ENCODE measurements around the gene CHEK1. TPM values are rescaled to one million over a fixed set of nuclear protein-coding genes. Genes with fewer than 3 reads are reported as not detected.

Gene CHEK1
- total RNA-seq, 2 donors from 2014 or later = 15.6 to 44.6 TPM

- H3K4me1 ChIP-seq = no peaks in the 10 kb centered on the region
- no peak overlapping the region for H3K27ac ChIP-seq
- no peaks in the 10 kb centered on the region for H3K27me3 ChIP-seq
- no peak overlapping the region for H3K4me3 ChIP-seq
- DNase-seq = no peak
- intact Hi-C loops (cut with DNase I) = no loop called here
- no peaks in the 10 kb centered on the region for H3K9me3 ChIP-seq
- TF ChIP-seq CTCF (IDR thresholded peaks at IDR 0.05) = no peak
- H3K9ac ChIP-seq (ENCODE audit: low read depth in 2 of 2, low read length in 2 of 2) = no peak overlapping the region
- H3K36me3 ChIP-seq = no peaks in the 10 kb centered on the region
Measured at GRCh38 chr11:125645871-125646270, 20.9 kb downstream of the CHEK1 start.

GRCh38 chr11:125649465-125650166 is 24.7 kb downstream of the CHEK1 start:
- DNase-seq = no peak
- Histone ChIP-seq H3K9ac (ENCODE audit: low read depth in 2 of 2, low read length in 2 of 2) (no peak overlapping the region), H3K36me3 (no peaks in the 10 kb centered on the region), H3K9me3 (no peaks in the 10 kb centered on the region), H3K4me1 (no peaks in the 10 kb centered on the region), H3K27me3 (no peaks in the 10 kb centered on the region), H3K4me3 (no peak overlapping the region), H3K27ac (no peak overlapping the region)
- TF ChIP-seq CTCF (IDR thresholded peaks at IDR 0.05) = no peak
- intact Hi-C loops (cut with DNase I) = no loop called here

- H3K4me1 ChIP-seq = no peaks in the 10 kb centered on the region
- intact Hi-C loops (cut with DNase I) = no loop called here
- H3K9ac ChIP-seq (ENCODE audit: low read depth in 2 of 2, low read length in 2 of 2) = no peak overlapping the region
- DNase-seq = no peak
- H3K4me3 ChIP-seq = no peak overlapping the region
- no peaks in the 10 kb centered on the region for H3K9me3 ChIP-seq
- TF ChIP-seq CTCF (IDR thresholded peaks at IDR 0.05) = no peak
- H3K27me3 ChIP-seq = no peaks in the 10 kb centered on the region
- H3K27ac ChIP-seq = no peak overlapping the region
- no peaks in the 10 kb centered on the region for H3K36me3 ChIP-seq
Measured at GRCh38 chr11:125662689-125663088, 37.7 kb downstream of the CHEK1 start.

GRCh38 chr11:125663910-125664309 is 38.9 kb downstream of the CHEK1 start:
- intact Hi-C loops (cut with DNase I) = no loop called here
- Histone ChIP-seq H3K9me3 (no peaks in the 10 kb centered on the region), H3K4me3 (no peak overlapping the region), H3K27me3 (no peaks in the 10 kb centered on the region), H3K36me3 (no peaks in the 10 kb centered on the region), H3K9ac (ENCODE audit: low read depth in 2 of 2, low read length in 2 of 2) (no peak overlapping the region), H3K4me1 (no peaks in the 10 kb centered on the region), H3K27ac (no peak overlapping the region)
- no peak for DNase-seq
- TF ChIP-seq CTCF (IDR thresholded peaks at IDR 0.05) = no peak

- H3K36me3 ChIP-seq = no peaks in the 10 kb centered on the region
- no peak for TF ChIP-seq CTCF (IDR thresholded peaks at IDR 0.05)
- H3K9ac ChIP-seq (ENCODE audit: low read depth in 2 of 2, low read length in 2 of 2) = no peak overlapping the region
- H3K27ac ChIP-seq = no peak overlapping the region
- H3K4me1 ChIP-seq = no peaks in the 10 kb centered on the region
- intact Hi-C loops (cut with DNase I) = no loop called here
- H3K4me3 ChIP-seq = no peak overlapping the region
- DNase-seq = no peak
- H3K9me3 ChIP-seq = no peaks in the 10 kb centered on the region
- no peaks in the 10 kb centered on the region for H3K27me3 ChIP-seq
Measured at GRCh38 chr11:125667151-125667550, 42.2 kb downstream of the CHEK1 start.

Measured in colonic mucosa (tissue), 4 donors.